ENCODE measurements around the gene PDF.

GRCh38 chr16:69311533-69312387 is 18.6 kb downstream of the PDF start:
- TF ChIP-seq CTCF (IDR thresholded peaks at IDR 0.05) (no peak), ZFX (IDR thresholded peaks at IDR 0.05; ENCODE audit: borderline replicate concordance) (peak; percentile 81; the same call in 1 of the 2 replicates)
